Colonic mucosa (tissue), 4 donors: ENCODE measurements around the gene CRACDL. TPM values are rescaled to one million over a fixed set of nuclear protein-coding genes. Genes with fewer than 3 reads are reported as not detected.

Experiments used
- DNase-seq: peaks from one replicate; pipeline ENCODE4 v3.0.0-alpha.2; 2020
- H3K27ac ChIP-seq: fragments of 200-600 bp; one replicate; pipeline ENCODE4 v1.8.0; 2021
- H3K27me3 ChIP-seq: fragments of 200-600 bp; one replicate; pipeline ENCODE4 v1.8.0; 2021
- H3K36me3 ChIP-seq: fragments of 200-600 bp; one replicate; pipeline ENCODE4 v1.8.0; 2021
- H3K4me1 ChIP-seq: fragments of 200-600 bp; one replicate; pipeline ENCODE4 v1.8.0; 2021; ENCODE audit warnings: mild to moderate bottlenecking
- H3K4me3 ChIP-seq: fragments of 200-600 bp; one replicate; pipeline ENCODE4 v1.8.0; 2021
- H3K9ac ChIP-seq, 2 donors: one replicate each; pipeline ENCODE4 v1.7.0; 2013; ENCODE audit warnings: control low read depth in 2 of 2, low read depth in 2 of 2, low read length in 2 of 2
- H3K9me3 ChIP-seq: fragments of 200-600 bp; one replicate; pipeline ENCODE4 v1.8.0; 2021
- intact Hi-C: fragments of 100-400 bp; cut with DNase I; formaldehyde crosslinking; loops from one replicate; pipeline ENCODE4 v1.14.1; 2022
- total RNA-seq, 2 donors: library from RNA; stranded (reverse); fragmentation: NEBNext Ultra II Directional in 1 of 2; extraction: Animal tissue kit (Norgen Biotek cat#: 25700) in 1 of 2; gene quantifications; one replicate each; pipeline ENCODE4 v1.2.1, GENCODE V29; 2021
- TF ChIP-seq, protein P1 (sequence below): fragments of 200-600 bp; IDR thresholded peaks from one replicate; pipeline ENCODE4 v1.8.0; 2022; ENCODE audit warnings: antibody characterized with exemption, mild to moderate bottlenecking
- donor health status: healthy.
- donor health status: DM: no; HTN: no; CAD: no.
- donor health status: DM: no; HTN: no; CAD: no.

Gene CRACDL
- total RNA-seq, 2 donors from 2014 or later: 11.5 to 22.3 TPM

DNA sequence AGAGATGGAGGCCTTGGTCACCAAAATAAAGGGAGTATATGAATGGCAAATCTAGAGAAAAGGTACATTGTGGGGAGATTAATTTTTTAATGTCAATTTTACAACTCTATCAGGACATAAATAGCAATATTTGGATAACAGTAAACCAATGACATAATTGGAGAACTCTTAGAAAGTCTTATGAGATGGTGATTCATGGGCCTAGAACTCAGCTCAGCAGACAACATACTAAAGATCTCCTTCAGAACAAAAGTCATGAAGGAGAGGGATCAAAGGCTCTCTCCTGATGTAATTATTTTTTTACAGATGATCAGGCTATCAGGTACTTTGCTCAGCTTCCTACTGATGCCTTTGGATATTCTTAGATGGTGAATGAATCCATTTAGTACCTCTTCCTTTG is 90.0 kb downstream of the CRACDL start:
- intact Hi-C loops: no loop called here
- Histone ChIP-seq H3K27me3 (no peaks in the 10 kb centered on the region), H3K9ac (no peak overlapping the region), H3K4me3 (no peak overlapping the region), H3K4me1 (no peaks in the 10 kb centered on the region), H3K9me3 (no peaks in the 10 kb centered on the region), H3K36me3 (no peaks in the 10 kb centered on the region), H3K27ac (no peak overlapping the region)
- no peak for DNase-seq
- TF ChIP-seq, protein P1, sequence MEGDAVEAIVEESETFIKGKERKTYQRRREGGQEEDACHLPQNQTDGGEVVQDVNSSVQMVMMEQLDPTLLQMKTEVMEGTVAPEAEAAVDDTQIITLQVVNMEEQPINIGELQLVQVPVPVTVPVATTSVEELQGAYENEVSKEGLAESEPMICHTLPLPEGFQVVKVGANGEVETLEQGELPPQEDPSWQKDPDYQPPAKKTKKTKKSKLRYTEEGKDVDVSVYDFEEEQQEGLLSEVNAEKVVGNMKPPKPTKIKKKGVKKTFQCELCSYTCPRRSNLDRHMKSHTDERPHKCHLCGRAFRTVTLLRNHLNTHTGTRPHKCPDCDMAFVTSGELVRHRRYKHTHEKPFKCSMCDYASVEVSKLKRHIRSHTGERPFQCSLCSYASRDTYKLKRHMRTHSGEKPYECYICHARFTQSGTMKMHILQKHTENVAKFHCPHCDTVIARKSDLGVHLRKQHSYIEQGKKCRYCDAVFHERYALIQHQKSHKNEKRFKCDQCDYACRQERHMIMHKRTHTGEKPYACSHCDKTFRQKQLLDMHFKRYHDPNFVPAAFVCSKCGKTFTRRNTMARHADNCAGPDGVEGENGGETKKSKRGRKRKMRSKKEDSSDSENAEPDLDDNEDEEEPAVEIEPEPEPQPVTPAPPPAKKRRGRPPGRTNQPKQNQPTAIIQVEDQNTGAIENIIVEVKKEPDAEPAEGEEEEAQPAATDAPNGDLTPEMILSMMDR: no peak

DNA sequence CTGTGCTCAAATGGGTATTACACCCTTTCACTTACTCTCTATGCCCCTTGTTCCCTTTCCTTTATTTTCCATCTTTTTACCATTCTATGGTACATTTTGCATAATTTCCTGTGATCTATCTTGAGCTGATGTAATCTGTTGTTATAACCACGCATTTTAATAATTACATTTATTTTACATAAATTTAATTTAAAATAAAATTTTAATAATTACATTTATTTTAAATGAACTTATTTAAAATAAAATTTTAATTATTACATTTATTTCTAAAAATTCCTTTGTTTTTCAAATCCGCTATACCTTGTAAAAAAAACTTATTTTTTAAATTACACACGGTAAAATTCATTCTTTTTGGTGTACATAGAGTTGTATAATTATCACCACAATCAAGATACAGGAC is 93.9 kb downstream of the CRACDL start:
- Histone ChIP-seq H3K27ac (no peak overlapping the region), H3K9me3 (no peaks in the 10 kb centered on the region), H3K4me1 (no peaks in the 10 kb centered on the region), H3K4me3 (no peak overlapping the region), H3K27me3 (no peaks in the 10 kb centered on the region), H3K36me3 (no peaks in the 10 kb centered on the region), H3K9ac (no peak overlapping the region)
- intact Hi-C loops: no loop called here
- TF ChIP-seq, protein P1: no peak
- DNase-seq: no peak

DNA sequence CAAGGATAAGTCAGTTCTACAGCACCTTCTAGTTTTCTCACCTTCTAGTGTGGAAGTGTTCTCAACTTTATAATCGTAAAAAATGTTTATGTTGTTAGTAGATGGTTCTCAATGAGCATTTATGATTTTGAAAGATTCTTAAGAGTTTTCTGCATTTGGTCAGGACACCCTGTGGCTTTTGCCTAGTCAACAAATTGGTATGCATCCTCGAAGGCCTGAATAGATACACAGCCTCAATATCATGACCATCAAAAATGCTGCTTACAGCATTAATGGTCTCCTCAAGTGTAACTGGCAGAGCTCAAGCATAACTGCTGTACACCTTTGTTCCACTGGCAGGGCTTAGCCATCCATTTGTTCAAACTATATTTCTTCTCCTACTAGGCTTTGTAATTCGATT is 96.7 kb downstream of the CRACDL start:
- H3K9ac ChIP-seq: no peak overlapping the region
- DNase-seq: no peak
- no peak overlapping the region for H3K4me3 ChIP-seq
- H3K36me3 ChIP-seq: no peaks in the 10 kb centered on the region
- H3K4me1 ChIP-seq: no peaks in the 10 kb centered on the region
- H3K27ac ChIP-seq: no peak overlapping the region
- no peaks in the 10 kb centered on the region for H3K9me3 ChIP-seq
- intact Hi-C loops: no loop called here
- TF ChIP-seq, protein P1: no peak
- H3K27me3 ChIP-seq: no peaks in the 10 kb centered on the region

DNA sequence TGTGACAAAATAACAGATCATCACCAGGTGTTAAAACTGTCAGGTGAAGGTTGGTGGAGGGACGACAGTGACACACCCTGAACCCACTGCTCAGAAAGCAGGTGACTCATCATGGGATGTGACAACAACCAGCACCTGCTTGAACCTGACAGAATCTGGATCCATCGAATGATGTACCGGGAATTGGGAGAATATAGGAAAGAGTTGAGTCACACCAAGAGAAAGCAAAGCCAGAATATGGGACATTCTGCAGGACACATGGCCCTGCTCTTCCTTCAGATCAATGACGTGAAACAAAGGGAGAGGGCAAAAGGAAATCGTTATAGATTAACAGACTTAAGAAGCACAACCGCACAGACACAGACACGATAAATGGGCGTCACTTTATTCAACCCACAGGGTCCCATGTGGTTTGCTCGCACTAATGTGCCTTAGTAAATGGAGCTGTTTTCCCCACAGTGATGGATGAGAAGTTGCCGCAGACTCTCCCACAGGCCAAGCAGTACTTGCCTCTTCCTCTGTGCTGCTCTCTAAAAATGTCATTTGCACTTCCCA is 100.1 kb downstream of the CRACDL start:
- no peaks in the 10 kb centered on the region for H3K36me3 ChIP-seq
- no peaks in the 10 kb centered on the region for H3K9me3 ChIP-seq
- no peak overlapping the region for H3K27ac ChIP-seq
- H3K4me3 ChIP-seq: no peak overlapping the region
- no peak for DNase-seq
- H3K9ac ChIP-seq: no peak overlapping the region
- no peaks in the 10 kb centered on the region for H3K27me3 ChIP-seq
- H3K4me1 ChIP-seq: no peaks in the 10 kb centered on the region
- TF ChIP-seq, protein P1: no peak
- intact Hi-C loops: loop anchor here (2.0 kb wide), 1 partner anchor 187 kb away; no protein-coding TSS in a partner anchor

DNA sequence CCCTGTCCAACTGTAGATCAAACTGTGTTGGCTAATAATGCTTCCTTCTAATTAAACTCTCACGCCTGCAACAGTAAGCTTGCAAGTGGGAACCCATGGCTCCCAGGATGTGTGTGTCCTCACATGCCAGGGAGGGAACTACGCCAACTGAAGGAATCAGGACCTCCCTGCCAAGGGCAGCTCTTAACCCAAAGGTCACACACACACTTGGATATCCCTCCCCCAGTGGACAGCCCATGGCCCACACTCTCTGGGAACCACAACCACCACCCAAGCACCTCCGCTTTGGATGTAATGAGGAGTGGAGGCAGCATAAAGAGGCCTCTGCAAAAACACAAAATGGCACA is 102.1 kb downstream of the CRACDL start:
- Histone ChIP-seq H3K9me3 (no peaks in the 10 kb centered on the region), H3K27me3 (no peaks in the 10 kb centered on the region), H3K9ac (no peak overlapping the region), H3K4me3 (no peak overlapping the region), H3K36me3 (no peaks in the 10 kb centered on the region), H3K4me1 (no peaks in the 10 kb centered on the region), H3K27ac (no peak overlapping the region)
- intact Hi-C loops: no loop called here
- DNase-seq: no peak
- TF ChIP-seq, protein P1: no peak
